Astrocyte (in vitro differentiated cells and primary cell): ENCODE measurements around the gene HINFP.

Experiments
- CTCF ChIP-seq: IDR thresholded peaks from 2 replicates; pipeline ENCODE4 v1.5.1; 2011; ENCODE audit warnings: low read depth, mild to moderate bottlenecking, inconsistent platforms, low read length, moderate library complexity; ENCODE audit not compliant: insufficient read depth
- EZH2 ChIP-seq: IDR thresholded peaks from 2 replicates; pipeline ENCODE4 v1.6.1; 2012; ENCODE audit warnings: mild to moderate bottlenecking, low read length, inconsistent platforms; ENCODE audit not compliant: insufficient read depth

GRCh38 chr11:119130662-119131061 lies 9.3 kb downstream of the HINFP start:
- no peak for TF ChIP-seq CTCF
- no peak for TF ChIP-seq EZH2
